Thyroid gland (tissue), 4 donors: ENCODE data around the gene ARL4A. TPM values are rescaled to one million over a fixed set of nuclear protein-coding genes. Genes with fewer than 3 reads are reported as not detected.

ENCODE experiments used
- DNase-seq, 2 donors: peaks; one replicate each; pipeline ENCODE4 v3.0.0-alpha.2; 2019
- H3K27ac ChIP-seq, 3 donors: fragments of 200-600 bp; sonication (generic); 1 replicate in 2 of 3; 2 replicates in 1 of 3; pipeline ENCODE4 v1.5.1; 2016 to 2019; ENCODE audit warnings: mild to moderate bottlenecking in 1 of 3, moderate library complexity in 1 of 3
- H3K27me3 ChIP-seq: fragments of 200-600 bp; sonication (generic); one replicate; pipeline ENCODE4 v1.5.1; 2019
- H3K36me3 ChIP-seq, 2 donors: fragments of 200-600 bp; sonication (generic); one replicate each; pipeline ENCODE4 v1.5.1; 2016 to 2019
- H3K4me1 ChIP-seq, 2 donors: fragments of 200-600 bp; sonication (generic); one replicate each; pipeline ENCODE4 v1.5.1; 2017 to 2019
- H3K4me3 ChIP-seq, 3 donors: fragments of 200-600 bp; sonication (generic); replicated peaks in 1 of 3; 1 replicate in 2 of 3; 2 replicates in 1 of 3; pipeline ENCODE4 v1.5.1; 2016; ENCODE audit warnings: mild to moderate bottlenecking in 1 of 3
- H3K9me3 ChIP-seq: fragments of 200-600 bp; sonication (generic); one replicate; pipeline ENCODE4 v1.5.1; 2017
- POLR2A ChIP-seq, 2 donors: fragments of 450-650 bp; IDR thresholded peaks; one replicate each; pipeline ENCODE4 v1.6.1; 2017; ENCODE audit warnings: antibody characterized with exemption in 2 of 2, mild to moderate bottlenecking in 2 of 2, moderate library complexity in 1 of 2
- WGBS, 2 donors: methylation state at CpG; one replicate each; pipeline ENCODE4 v1.1.5; 2017; 5-methylcytosine and 5-hydroxymethylcytosine counted together
- intact Hi-C: fragments of 100-400 bp; cut with DNase I; formaldehyde crosslinking; loops from one replicate; pipeline ENCODE4 v1.15.1; 2023
- total RNA-seq, 4 donors: library from RNA; depleted of rRNA; stranded (reverse); fragments of >200 nt; gene quantifications; one replicate each; pipeline ENCODE4 v1.2.3, GENCODE V29; 2016
- TF ChIP-seq, protein P1 (sequence below), 6 experiments: fragments of 200-600 bp in 3 of 6; fragments of 450-650 bp in 3 of 6; sonication (generic) in 3 of 6; IDR thresholded peaks; one replicate each; pipeline ENCODE4 v1.5.1; 2016 to 2019; ENCODE audit warnings: antibody characterized with exemption in 6 of 6, mild to moderate bottlenecking in 2 of 6, inconsistent platforms in 1 of 6, moderate library complexity in 1 of 6

The ARL4A gene
- total RNA-seq, 4 donors from 2014 or later = 30.6 to 87.6 (median 43.4) TPM

GRCh38 chr7:12730523-12730922 is 43.1 kb downstream of the ARL4A start:
- Histone ChIP-seq H3K27me3 (no peaks in the 10 kb centered on the region), H3K4me3 (no peak overlapping the region), H3K9me3 (no peaks in the 10 kb centered on the region), H3K4me1 (peaks cover 10 to 11% of the 10 kb centered on the region in 2 donors), H3K27ac (no peak overlapping the region), H3K36me3 (no peaks in the 10 kb centered on the region)
- TF ChIP-seq, protein P1, sequence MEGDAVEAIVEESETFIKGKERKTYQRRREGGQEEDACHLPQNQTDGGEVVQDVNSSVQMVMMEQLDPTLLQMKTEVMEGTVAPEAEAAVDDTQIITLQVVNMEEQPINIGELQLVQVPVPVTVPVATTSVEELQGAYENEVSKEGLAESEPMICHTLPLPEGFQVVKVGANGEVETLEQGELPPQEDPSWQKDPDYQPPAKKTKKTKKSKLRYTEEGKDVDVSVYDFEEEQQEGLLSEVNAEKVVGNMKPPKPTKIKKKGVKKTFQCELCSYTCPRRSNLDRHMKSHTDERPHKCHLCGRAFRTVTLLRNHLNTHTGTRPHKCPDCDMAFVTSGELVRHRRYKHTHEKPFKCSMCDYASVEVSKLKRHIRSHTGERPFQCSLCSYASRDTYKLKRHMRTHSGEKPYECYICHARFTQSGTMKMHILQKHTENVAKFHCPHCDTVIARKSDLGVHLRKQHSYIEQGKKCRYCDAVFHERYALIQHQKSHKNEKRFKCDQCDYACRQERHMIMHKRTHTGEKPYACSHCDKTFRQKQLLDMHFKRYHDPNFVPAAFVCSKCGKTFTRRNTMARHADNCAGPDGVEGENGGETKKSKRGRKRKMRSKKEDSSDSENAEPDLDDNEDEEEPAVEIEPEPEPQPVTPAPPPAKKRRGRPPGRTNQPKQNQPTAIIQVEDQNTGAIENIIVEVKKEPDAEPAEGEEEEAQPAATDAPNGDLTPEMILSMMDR (IDR thresholded peaks at IDR 0.05) = no peak
- TF ChIP-seq POLR2A (IDR thresholded peaks at IDR 0.05) = no peak
- intact Hi-C loops = no loop called here
- 46 to 74% methylated on average over 2 of the region's 2 CpGs for WGBS, 2 donors
- DNase-seq = no peak

- intact Hi-C loops = no loop called here
- H3K27ac ChIP-seq = no peak overlapping the region
- TF ChIP-seq, protein P1 (IDR thresholded peaks at IDR 0.05) = no peak
- no peak for TF ChIP-seq POLR2A (IDR thresholded peaks at IDR 0.05)
- H3K27me3 ChIP-seq = no peaks in the 10 kb centered on the region
- H3K4me1 ChIP-seq = peaks cover 10 to 11% of the 10 kb centered on the region in 2 donors
- DNase-seq = no peak
- 94 to 98% methylated on average over 1 of the region's 1 CpG for WGBS, 2 donors
- no peak overlapping the region for H3K4me3 ChIP-seq
- H3K36me3 ChIP-seq = no peaks in the 10 kb centered on the region
- H3K9me3 ChIP-seq = no peaks in the 10 kb centered on the region
Observed at GRCh38 chr7:12731214-12731656, 43.8 kb downstream of the ARL4A start.

- WGBS, 2 donors = 86 to 91% methylated on average over 2 of the region's 2 CpGs
- Histone ChIP-seq H3K4me1 (peaks cover 10 to 11% of the 10 kb centered on the region in 2 donors), H3K4me3 (no peak overlapping the region), H3K9me3 (no peaks in the 10 kb centered on the region), H3K36me3 (no peaks in the 10 kb centered on the region), H3K27ac (no peak overlapping the region), H3K27me3 (no peaks in the 10 kb centered on the region)
- DNase-seq = no peak
- intact Hi-C loops = no loop called here
- TF ChIP-seq, protein P1 (IDR thresholded peaks at IDR 0.05) = no peak
- no peak for TF ChIP-seq POLR2A (IDR thresholded peaks at IDR 0.05)
Observed at GRCh38 chr7:12731775-12732174, 44.3 kb downstream of the ARL4A start.

DNA sequence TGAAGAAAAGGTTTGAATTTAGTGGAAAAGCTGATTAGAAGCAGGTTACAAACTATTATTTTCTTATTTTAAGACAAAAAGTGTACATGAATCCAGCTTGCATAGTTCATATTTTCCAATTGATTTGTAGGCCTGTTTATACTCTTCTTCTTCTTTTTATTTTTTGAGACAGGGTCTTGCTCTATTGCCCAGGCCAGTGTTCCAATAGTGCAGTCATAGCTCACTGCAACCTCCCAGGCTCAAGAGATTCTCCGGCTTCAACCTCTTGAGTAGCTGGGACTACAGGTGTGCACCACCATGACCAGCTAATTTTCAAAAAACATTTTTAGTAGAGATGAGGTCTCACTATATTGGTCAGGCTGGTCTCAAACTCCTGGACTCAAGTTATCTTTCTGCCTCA is 45.0 kb downstream of the ARL4A start:
- Histone ChIP-seq H3K27ac (no peak overlapping the region), H3K4me3 (no peak overlapping the region), H3K9me3 (no peaks in the 10 kb centered on the region), H3K4me1 (peaks cover 11 to 15% of the 10 kb centered on the region in 2 donors), H3K36me3 (no peaks in the 10 kb centered on the region), H3K27me3 (no peaks in the 10 kb centered on the region)
- 96 to 100% methylated on average over 1 of the region's 1 CpG for WGBS, 2 donors
- intact Hi-C loops = no loop called here
- no peak for DNase-seq
- no peak for TF ChIP-seq POLR2A (IDR thresholded peaks at IDR 0.05)
- TF ChIP-seq, protein P1 (IDR thresholded peaks at IDR 0.05) = no peak

GRCh38 chr7:12735923-12736322 is 48.5 kb downstream of the ARL4A start:
- intact Hi-C loops = no loop called here
- H3K27me3 ChIP-seq = no peaks in the 10 kb centered on the region
- no peaks in the 10 kb centered on the region for H3K9me3 ChIP-seq
- H3K4me3 ChIP-seq = no peak overlapping the region
- DNase-seq = no peak
- 61 to 81% methylated on average over 3 of the region's 3 CpGs for WGBS, 2 donors
- peaks cover 7 to 21% of the 10 kb centered on the region in 2 donors for H3K4me1 ChIP-seq
- H3K36me3 ChIP-seq = no peaks in the 10 kb centered on the region
- no peak overlapping the region for H3K27ac ChIP-seq
- TF ChIP-seq, protein P1 (IDR thresholded peaks at IDR 0.05) = no peak
- no peak for TF ChIP-seq POLR2A (IDR thresholded peaks at IDR 0.05)
